Measurements from ENCODE around the gene ASTE1. TPM values are rescaled to one million over a fixed set of nuclear protein-coding genes. Genes with fewer than 3 reads are reported as not detected.

Gene ASTE1
- total RNA-seq, 2 experiments from 2014 or later = 12.8 TPM

- ChIA-PET CTCF (no interaction called here), POLR2A (no interaction called here)
- Mint-ChIP-seq H3K36me3 (ENCODE audit: low read depth) (peaks cover 47% of the 10 kb centered on the region), H3K27me3 (no peaks in the 10 kb centered on the region), H3K27ac (no peak overlapping the region), H3K4me1 (peaks cover 2% of the 10 kb centered on the region), H3K9me3 (no peaks in the 10 kb centered on the region), H3K4me3 (no peak overlapping the region)
- no peak for DNase-seq
These were observed 59.3 kb downstream of the ASTE1 start for GRCh38 chr3:130967281-130967680.

- no peaks in the 10 kb centered on the region for H3K9me3 Mint-ChIP-seq
- DNase-seq = no peak
- H3K4me1 Mint-ChIP-seq = no peaks in the 10 kb centered on the region
- H3K4me3 Mint-ChIP-seq = no peak overlapping the region
- H3K36me3 Mint-ChIP-seq (ENCODE audit: low read depth) = peaks cover 46% of the 10 kb centered on the region
- no peak overlapping the region for H3K27ac Mint-ChIP-seq
- ChIA-PET POLR2A (no interaction called here), CTCF (no interaction called here)
- H3K27me3 Mint-ChIP-seq = no peaks in the 10 kb centered on the region
These were observed 62.7 kb downstream of the ASTE1 start for GRCh38 chr3:130963878-130964277.

Other genes starting within 250 kb of the ASTE1 start
- gene ATP2C1, start 132.7 kb downstream of the ASTE1 start, total RNA-seq = 10 to 100 TPM; 57.5 to 63.8 TPM
- 1 to 10 TPM; 1.4 to 2.8 TPM for gene NEK11, start 52 bp upstream of the ASTE1 start, total RNA-seq